Mucosa of descending colon (tissue), 3 donors: Measurements from ENCODE around the gene GMPR2. TPM values are rescaled to one million over a fixed set of nuclear protein-coding genes. Genes with fewer than 3 reads are reported as not detected.

ENCODE experiments used
- ATAC-seq: fragments of 200-7000 bp; cut with Tn5 transposase; one replicate; pipeline ENCODE4 v1.9.1; 2020; ENCODE audit warnings: mild to moderate bottlenecking, moderate library complexity
- DNase-seq, 3 donors: peaks; one replicate each; pipeline ENCODE4 v3.0.0-alpha.2; 2020
- H3K36me3 ChIP-seq: fragments of 200-600 bp; one replicate; pipeline ENCODE4 v1.8.0; 2021; ENCODE audit warnings: low read depth, mild to moderate bottlenecking
- H3K4me1 ChIP-seq: fragments of 200-600 bp; one replicate; pipeline ENCODE4 v1.8.0; 2021; ENCODE audit warnings: low read depth, mild to moderate bottlenecking
- H3K4me3 ChIP-seq: fragments of 200-600 bp; one replicate; pipeline ENCODE4 v1.8.0; 2021; ENCODE audit warnings: mild to moderate bottlenecking
- H3K9me3 ChIP-seq: fragments of 200-600 bp; one replicate; pipeline ENCODE4 v1.8.0; 2021; ENCODE audit warnings: mild to moderate bottlenecking
- CTCF ChIP-seq: fragments of 200-600 bp; IDR thresholded peaks from one replicate; pipeline ENCODE4 v1.8.0; 2022; ENCODE audit warnings: antibody characterized with exemption, mild to moderate bottlenecking
- intact Hi-C, 2 donors: fragments of 100-400 bp; cut with DNase I in 1 of 2; cut with micrococcal nuclease in 1 of 2; formaldehyde crosslinking; loops; one replicate each; pipeline versions ENCODE4 v1.11.0 to v1.11.1; 2022; cut with DNase I, micrococcal nuclease
- total RNA-seq, 3 donors: library from RNA; stranded (reverse); fragmentation: NEBNext Ultra II Directional in 2 of 3; extraction: Animal tissue kit (Norgen Biotek cat#: 25700) in 2 of 3; gene quantifications; one replicate each; pipeline versions ENCODE4 v1.2.1 to v1.2.4, GENCODE V29; 2021 to 2023
- donor health status: DM: no; HTN: no; CAD: no; lungs with moderate emphysema.
- donor health status: DM: no; HTN: no; CAD: no.
- donor health status: DM: no; HTN: yes; CAD: no.

Gene GMPR2
- total RNA-seq, 3 donors from 2014 or later, result 59.7 to 83.5 (median 61.6) TPM

GRCh38 chr14:24269910-24270536, 37.3 kb downstream of the GMPR2 start:
- Histone ChIP-seq H3K4me3 (no peak overlapping the region), H3K4me1 (no peaks in the 10 kb centered on the region), H3K36me3 (no peaks in the 10 kb centered on the region), H3K9me3 (no peaks in the 10 kb centered on the region)
- ATAC-seq, result no peak
- TF ChIP-seq CTCF, result no peak
- intact Hi-C loops, result no loop called here
- DNase-seq, result peak in 1 of 3 donors; percentile 29

- DNase-seq (no peak), ATAC-seq (peak; percentile 16)
- no peak for TF ChIP-seq CTCF
- H3K36me3 ChIP-seq, result no peaks in the 10 kb centered on the region
- intact Hi-C loops, result no loop called here
- H3K9me3 ChIP-seq, result no peaks in the 10 kb centered on the region
- H3K4me1 ChIP-seq, result no peaks in the 10 kb centered on the region
- H3K4me3 ChIP-seq, result peak overlapping the region; percentile 71
Measured at GRCh38 chr14:24270537-24271133, 37.9 kb downstream of the GMPR2 start.

- Histone ChIP-seq H3K36me3 (no peaks in the 10 kb centered on the region), H3K4me3 (peak within 1 kb of the TSS; percentile 71), H3K4me1 (no peaks in the 10 kb centered on the region), H3K9me3 (no peaks in the 10 kb centered on the region)
- ATAC-seq, result peak; percentile 98
- intact Hi-C loops, result no loop called here
- peak; percentile 91 to 96 (median 94) for DNase-seq
- peak; percentile 80 for TF ChIP-seq CTCF
Measured at GRCh38 chr14:24271134-24271833, 38.6 kb downstream of the GMPR2 start, which contains the start of gene RABGGTA. Gene RABGGTA (minus strand): TSS chr14:24271597. CDS start chr14:24271115, 482 bp downstream.

- DNase-seq (peak in 1 of 3 donors; percentile 3), ATAC-seq (no peak)
- no peaks in the 10 kb centered on the region for H3K36me3 ChIP-seq
- H3K9me3 ChIP-seq, result no peaks in the 10 kb centered on the region
- intact Hi-C loops, result no loop called here
- no peaks in the 10 kb centered on the region for H3K4me1 ChIP-seq
- no peak for TF ChIP-seq CTCF
- no peak overlapping the region for H3K4me3 ChIP-seq
Measured at GRCh38 chr14:24271834-24272263, 39.1 kb downstream of the GMPR2 start.

GRCh38 chr14:24272467-24272866, 39.7 kb downstream of the GMPR2 start:
- ATAC-seq, result no peak
- no peak for TF ChIP-seq CTCF
- Histone ChIP-seq H3K36me3 (no peaks in the 10 kb centered on the region), H3K9me3 (no peaks in the 10 kb centered on the region), H3K4me1 (no peaks in the 10 kb centered on the region), H3K4me3 (no peak overlapping the region)
- DNase-seq, result no peak
- intact Hi-C loops, result no loop called here
